ENCODE data around the gene UXS1. TPM values are rescaled to one million over a fixed set of nuclear protein-coding genes. Genes with fewer than 3 reads are reported as not detected.

Gene UXS1
- total RNA-seq, 1 experiment from 2014 or later, result 46.3 TPM

DNA sequence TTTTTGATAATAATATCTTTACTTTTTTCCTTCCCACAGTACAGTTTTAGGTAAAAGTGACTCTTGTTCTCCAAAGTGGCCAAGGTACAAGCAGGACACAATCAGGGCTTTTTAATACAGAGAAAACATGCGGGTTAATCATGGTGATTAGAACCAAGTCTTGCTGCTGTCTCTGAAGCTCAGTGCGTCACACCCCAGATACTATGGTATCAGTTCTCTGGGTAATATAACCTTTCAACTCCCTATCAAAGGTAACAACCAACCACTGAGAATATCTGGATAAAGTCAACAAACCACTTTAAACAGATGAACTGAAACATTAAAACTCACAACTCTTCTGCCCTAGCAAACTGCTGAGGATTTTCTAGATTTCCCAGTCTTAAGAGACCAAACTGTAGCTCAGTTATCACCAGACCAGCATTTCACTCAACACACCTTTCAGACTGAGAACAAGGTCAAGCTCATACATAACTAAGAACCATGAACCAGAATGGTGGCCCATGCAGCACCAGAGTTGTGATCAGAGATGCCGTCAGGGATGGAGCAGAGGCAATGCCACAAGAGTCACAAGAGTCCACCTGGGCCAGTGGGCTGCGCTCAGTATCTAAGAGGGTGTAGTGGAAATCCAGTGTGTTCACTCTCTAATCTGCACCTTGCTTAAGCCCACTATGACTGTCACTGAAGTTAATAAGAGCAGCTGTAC, 103.0 kb downstream of the UXS1 start:
- no peak overlapping the region for H4K91ac ChIP-seq (ENCODE audit: insufficient read length, low read depth, low read length)
- H4K5ac ChIP-seq (ENCODE audit: insufficient read length, low read depth, low read length), result no peak overlapping the region
- no peak overlapping the region for H3K4me3 Mint-ChIP-seq
- H3K9me3 ChIP-seq (ENCODE audit: control insufficient read depth, low read depth, low read length), result no peaks in the 10 kb centered on the region
- H3K23me2 ChIP-seq (ENCODE audit: insufficient read length, low read depth, low read length, poor library complexity, severe bottlenecking), result no peaks in the 10 kb centered on the region
- no peak overlapping the region for H2BK12ac ChIP-seq (ENCODE audit: insufficient read length, low read depth, low read length)
- no peaks in the 10 kb centered on the region for H3K27me3 Mint-ChIP-seq (ENCODE audit: low read depth)
- H3K79me2 ChIP-seq (ENCODE audit: insufficient read depth, low read length), result no peaks in the 10 kb centered on the region
- H3T11ph ChIP-seq (ENCODE audit: low read length), result no peak overlapping the region
- H3K27me3 ChIP-seq (ENCODE audit: insufficient read depth, low read length), result no peaks in the 10 kb centered on the region
- H3K18ac ChIP-seq (ENCODE audit: insufficient read length, low read depth, low read length), result no peak overlapping the region
- peaks cover 15 to 42% (median 18%) of the 10 kb centered on the region in 3 experiments; a peak in 6 of 7 replicates for H3K36me3 Mint-ChIP-seq (ENCODE audit: insufficient read depth in 1 of 3, low read depth in 3 of 3)
- H2BK20ac ChIP-seq (ENCODE audit: low read depth, low read length, poor library complexity, severe bottlenecking), result no peak overlapping the region
- H3K27ac ChIP-seq (ENCODE audit: insufficient read length, low read depth, low read length), result no peak overlapping the region
- H4K8ac ChIP-seq (replicated peaks; ENCODE audit: insufficient read length, low read depth, low read length), result no peak overlapping the region
- no peak overlapping the region for H2AFZ ChIP-seq (ENCODE audit: low read length)
- no peak overlapping the region for H2AK5ac ChIP-seq (ENCODE audit: insufficient read length, low read length)
- H3K4me2 ChIP-seq (ENCODE audit: insufficient read depth, insufficient read length, low read length), result no peak overlapping the region
- no peaks in the 10 kb centered on the region for H4K20me1 ChIP-seq (ENCODE audit: control insufficient read depth, insufficient read depth, insufficient read length)
- H2BK5ac ChIP-seq (ENCODE audit: insufficient read length, low read length), result no peak overlapping the region
- WGBS (ENCODE audit: extremely low coverage, insufficient read length, low lambda C conversion rate), result no CpG with 5 or more reads among the region's 4 CpGs
- H3K4me1 Mint-ChIP-seq, result peaks cover 0 to 1% of the 10 kb centered on the region in 2 experiments; a peak in 1 of 4 replicates
- no peak overlapping the region for H3K14ac ChIP-seq (ENCODE audit: insufficient read depth, low read length)
- no peak overlapping the region for H3K4ac ChIP-seq (ENCODE audit: low read depth, low read length)
- no peaks in the 10 kb centered on the region for H3K4me1 ChIP-seq (ENCODE audit: insufficient read depth, low read length)
- H3K23ac ChIP-seq (ENCODE audit: insufficient read length, low read depth, low read length), result no peak overlapping the region
- H3K56ac ChIP-seq (ENCODE audit: insufficient read length, low read depth, low read length), result no peak overlapping the region
- H3K27ac Mint-ChIP-seq, result no peak overlapping the region
- no peak overlapping the region for H2BK15ac ChIP-seq (ENCODE audit: low read depth, low read length)
- H3K79me1 ChIP-seq (ENCODE audit: insufficient read depth, low read depth, low read length, poor library complexity, severe bottlenecking), result no peaks in the 10 kb centered on the region
- no peak for TF ChIP-seq CTCF (conservative IDR thresholded peaks at IDR 0.05)
- H2BK120ac ChIP-seq (ENCODE audit: low read depth, low read length, poor library complexity, severe bottlenecking), result no peak overlapping the region
- H3K9ac ChIP-seq (ENCODE audit: extremely low read depth, insufficient read length, low read length), result no peak overlapping the region
- DNase-seq, result no peak
- peaks cover 0 to 5% of the 10 kb centered on the region in 2 experiments; a peak in 1 of 5 replicates for H3K9me3 Mint-ChIP-seq
